Choroid plexus epithelial cell (primary cell): ENCODE measurements around the gene IFIH1.

ENCODE experiments used
- DNase-seq: peaks from one replicate; pipeline ENCODE4 v3.0.0-alpha.2; 2010; ENCODE audit warnings: low read depth
- H3K4me3 ChIP-seq: 2 replicates; pipeline ENCODE4 v1.5.1; 2011; ENCODE audit warnings: low read depth, mild to moderate bottlenecking, control low read depth, low read length, moderate library complexity
- CTCF ChIP-seq: conservative IDR thresholded peaks from 2 replicates; pipeline ENCODE4 v1.5.1; 2011; ENCODE audit warnings: low read depth, mild to moderate bottlenecking, control low read depth, inconsistent platforms, low read length, moderate library complexity

IFIH1 gene

GRCh38 chr2:162300266-162300665 is 18.2 kb downstream of the IFIH1 start:
- no peak for TF ChIP-seq CTCF
- peak; percentile 22 for DNase-seq
- no peak overlapping the region for H3K4me3 ChIP-seq

GRCh38 chr2:162298669-162299335 is 19.7 kb downstream of the IFIH1 start:
- no peak for DNase-seq
- no peak for TF ChIP-seq CTCF
- no peak overlapping the region for H3K4me3 ChIP-seq

GRCh38 chr2:162297925-162298552 is 20.4 kb downstream of the IFIH1 start:
- DNase-seq, result peak; percentile 90
- peak; percentile 78 for TF ChIP-seq CTCF

GRCh38 chr2:162295009-162295408 is 23.5 kb downstream of the IFIH1 start:
- no peak for DNase-seq
- no peak overlapping the region for H3K4me3 ChIP-seq
- TF ChIP-seq CTCF, result no peak

More at GRCh38 chr2:162297925-162298552, 20.4 kb downstream of the IFIH1 start:
- no peak overlapping the region for H3K4me3 ChIP-seq

GRCh38 chr2:162293122-162293786 is 25.2 kb downstream of the IFIH1 start:
- TF ChIP-seq CTCF, result no peak
- no peak overlapping the region for H3K4me3 ChIP-seq
- peak; percentile 50 for DNase-seq

- no peak overlapping the region for H3K4me3 ChIP-seq
- no peak for DNase-seq
- no peak for TF ChIP-seq CTCF
Measured at GRCh38 chr2:162291748-162292147, 26.7 kb downstream of the IFIH1 start.
